ENCODE data around the gene NTRK3.

The NTRK3 gene

DNA sequence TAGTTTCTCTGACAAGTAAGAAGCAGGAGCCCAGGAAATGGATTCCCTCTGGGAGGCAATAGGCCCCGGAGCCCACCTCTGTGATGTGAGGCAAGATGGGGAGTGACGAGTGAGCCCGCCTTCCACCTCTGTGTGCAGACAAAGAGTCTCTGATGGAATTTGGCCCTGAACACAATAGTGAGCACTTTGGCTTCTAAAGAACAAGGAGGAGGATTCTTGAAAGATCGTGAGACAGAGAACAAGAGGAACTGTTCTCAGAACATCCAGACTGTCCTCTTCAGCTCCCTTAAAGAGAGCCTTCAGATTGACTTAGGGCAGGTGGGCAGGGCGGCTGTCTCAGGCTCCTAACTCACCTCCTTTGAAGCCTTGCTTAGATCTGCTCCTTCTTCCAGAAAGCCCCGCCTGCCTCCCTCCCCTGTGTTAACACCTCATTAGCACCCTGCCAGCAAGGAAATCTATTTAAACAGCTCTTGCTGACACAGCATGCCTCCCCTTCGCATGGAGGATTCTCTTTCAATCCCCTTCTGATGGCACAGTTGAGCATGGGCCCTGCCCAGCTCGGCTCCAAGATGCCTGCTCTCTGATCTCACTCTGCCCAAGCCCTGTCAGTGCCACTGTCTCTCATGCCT, 430.3 kb downstream of the NTRK3 start:
- DNase-seq (ENCODE audit: extremely low read depth, low read depth) = no peak
- TF ChIP-seq, protein P1, sequence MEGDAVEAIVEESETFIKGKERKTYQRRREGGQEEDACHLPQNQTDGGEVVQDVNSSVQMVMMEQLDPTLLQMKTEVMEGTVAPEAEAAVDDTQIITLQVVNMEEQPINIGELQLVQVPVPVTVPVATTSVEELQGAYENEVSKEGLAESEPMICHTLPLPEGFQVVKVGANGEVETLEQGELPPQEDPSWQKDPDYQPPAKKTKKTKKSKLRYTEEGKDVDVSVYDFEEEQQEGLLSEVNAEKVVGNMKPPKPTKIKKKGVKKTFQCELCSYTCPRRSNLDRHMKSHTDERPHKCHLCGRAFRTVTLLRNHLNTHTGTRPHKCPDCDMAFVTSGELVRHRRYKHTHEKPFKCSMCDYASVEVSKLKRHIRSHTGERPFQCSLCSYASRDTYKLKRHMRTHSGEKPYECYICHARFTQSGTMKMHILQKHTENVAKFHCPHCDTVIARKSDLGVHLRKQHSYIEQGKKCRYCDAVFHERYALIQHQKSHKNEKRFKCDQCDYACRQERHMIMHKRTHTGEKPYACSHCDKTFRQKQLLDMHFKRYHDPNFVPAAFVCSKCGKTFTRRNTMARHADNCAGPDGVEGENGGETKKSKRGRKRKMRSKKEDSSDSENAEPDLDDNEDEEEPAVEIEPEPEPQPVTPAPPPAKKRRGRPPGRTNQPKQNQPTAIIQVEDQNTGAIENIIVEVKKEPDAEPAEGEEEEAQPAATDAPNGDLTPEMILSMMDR (IDR thresholded peaks at IDR 0.05; ENCODE audit: low read depth, low read length, missing control alignments) = no peak

DNA sequence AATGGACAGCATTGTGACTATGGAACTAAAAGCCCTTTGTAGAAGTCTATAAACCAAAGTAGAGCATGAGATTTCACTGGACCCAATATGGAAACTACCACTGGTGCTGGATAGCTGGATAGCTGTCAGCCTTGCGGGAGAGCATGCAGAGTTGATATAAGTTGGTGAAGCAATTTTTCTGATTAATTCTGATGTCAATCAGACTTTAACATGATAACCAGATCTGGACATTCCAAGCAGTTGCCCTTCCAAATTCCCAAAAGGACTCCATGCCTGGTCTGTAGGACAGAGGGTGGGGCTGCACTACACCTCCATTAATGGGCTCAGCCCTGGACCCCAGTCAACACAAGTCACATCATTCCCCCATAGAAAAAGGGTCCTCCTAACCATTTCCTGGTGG, 437.8 kb downstream of the NTRK3 start:
- TF ChIP-seq, protein P1 (IDR thresholded peaks at IDR 0.05; ENCODE audit: low read depth, low read length, missing control alignments) = no peak
- no peak for DNase-seq (ENCODE audit: extremely low read depth, low read depth)

More for the DNA sequence above, 430.3 kb downstream of the NTRK3 start:
- no peak overlapping the region for H3K4me3 ChIP-seq (replicated peaks; ENCODE audit: low read depth, low read length)

DNA sequence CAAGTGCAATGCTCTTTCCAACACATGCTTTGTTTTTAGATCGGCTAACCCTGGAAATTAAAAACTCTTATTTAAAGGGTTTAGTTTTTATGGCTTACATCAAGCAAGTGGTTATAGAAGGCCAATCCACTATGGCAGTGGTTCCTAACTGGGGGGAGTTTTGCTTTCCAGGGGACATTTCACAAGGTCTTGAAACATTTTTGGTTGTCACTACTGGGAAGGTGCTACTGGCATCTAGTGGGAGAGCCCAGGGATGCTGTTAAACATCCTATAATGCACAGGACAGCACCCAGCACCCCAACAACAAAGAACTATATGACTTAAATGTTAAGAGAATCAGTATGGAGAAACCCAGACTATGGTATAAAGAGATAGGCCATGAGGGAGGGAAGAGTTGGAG, 439.0 kb downstream of the NTRK3 start:
- no peak for DNase-seq (ENCODE audit: extremely low read depth, low read depth)
- H3K4me3 ChIP-seq (replicated peaks; ENCODE audit: low read depth, low read length) = no peak overlapping the region
- TF ChIP-seq, protein P1 (IDR thresholded peaks at IDR 0.05; ENCODE audit: low read depth, low read length, missing control alignments) = no peak

More for the DNA sequence above, 437.8 kb downstream of the NTRK3 start:
- no peak overlapping the region for H3K4me3 ChIP-seq (replicated peaks; ENCODE audit: low read depth, low read length)

DNA sequence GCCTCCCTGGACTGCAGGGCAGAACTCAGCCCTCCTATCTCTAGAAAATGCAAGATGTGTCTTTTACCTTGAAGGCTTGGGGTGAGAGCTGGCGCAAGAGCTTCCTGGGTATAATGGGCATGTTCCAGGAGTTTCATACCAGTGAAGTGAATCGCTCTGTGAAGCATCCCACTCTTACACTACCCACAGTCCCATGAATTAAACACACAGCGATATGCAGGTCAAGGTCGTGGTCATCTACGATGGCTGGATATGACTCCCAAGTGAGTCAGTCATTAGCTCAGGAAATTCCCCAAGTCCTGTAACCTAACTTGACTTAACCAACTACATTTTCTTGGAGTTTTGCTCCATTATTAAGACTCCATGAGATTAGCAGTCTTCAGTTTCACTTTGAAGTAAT, 439.7 kb downstream of the NTRK3 start:
- peak; percentile 21 for DNase-seq (ENCODE audit: extremely low read depth, low read depth)
- H3K4me3 ChIP-seq (replicated peaks; ENCODE audit: low read depth, low read length) = no peak overlapping the region

DNA sequence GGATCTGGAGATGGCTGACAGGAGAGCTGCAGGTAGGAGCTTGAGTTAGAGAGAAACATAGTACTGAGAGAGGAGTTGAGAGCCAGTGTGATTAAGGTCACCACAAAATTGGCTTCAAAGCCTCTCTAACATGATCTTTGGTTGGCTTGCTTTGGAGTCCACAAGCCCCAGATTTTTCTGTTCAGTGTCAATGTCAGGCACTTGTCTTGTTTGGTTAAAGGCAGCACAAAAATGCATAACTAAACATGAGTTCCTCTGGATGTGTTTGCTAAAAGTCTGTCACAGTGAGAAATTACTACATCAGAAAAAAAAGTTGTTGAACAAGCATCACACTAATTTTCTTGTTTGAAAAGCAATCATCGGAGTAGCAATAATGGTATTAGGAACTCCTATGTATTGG, 440.5 kb downstream of the NTRK3 start:
- TF ChIP-seq, protein P1 (IDR thresholded peaks at IDR 0.05; ENCODE audit: low read depth, low read length, missing control alignments) = no peak
- no peak overlapping the region for H3K4me3 ChIP-seq (replicated peaks; ENCODE audit: low read depth, low read length)
- DNase-seq (ENCODE audit: extremely low read depth, low read depth) = no peak

More for the DNA sequence above, 439.7 kb downstream of the NTRK3 start:
- TF ChIP-seq, protein P1 (IDR thresholded peaks at IDR 0.05; ENCODE audit: low read depth, low read length, missing control alignments) = no peak
